ENCODE measurements around the gene SNAPC4.

The SNAPC4 gene

GRCh38 chr9:136387217-136387616 lies 12.8 kb downstream of the SNAPC4 start:
- Mint-ChIP-seq H3K4me1 (no peaks in the 10 kb centered on the region), H3K36me3 (ENCODE audit: low read depth) (peaks cover 50% of the 10 kb centered on the region), H3K27me3 (ENCODE audit: low read depth) (no peaks in the 10 kb centered on the region), H3K27ac (no peak overlapping the region), H3K9me3 (no peaks in the 10 kb centered on the region), H3K4me3 (no peak overlapping the region)
- TF ChIP-seq CTCF (IDR thresholded peaks at IDR 0.05; ENCODE audit: unreplicated experiment in 3 of 3), result no peak

GRCh38 chr9:136386018-136386417 lies 14.0 kb downstream of the SNAPC4 start:
- no peak for TF ChIP-seq CTCF (IDR thresholded peaks at IDR 0.05; ENCODE audit: unreplicated experiment in 3 of 3)
- Mint-ChIP-seq H3K36me3 (ENCODE audit: low read depth) (peaks cover 40% of the 10 kb centered on the region), H3K9me3 (no peaks in the 10 kb centered on the region), H3K4me1 (no peaks in the 10 kb centered on the region), H3K27me3 (ENCODE audit: low read depth) (no peaks in the 10 kb centered on the region), H3K27ac (no peak overlapping the region), H3K4me3 (no peak overlapping the region)

GRCh38 chr9:136385015-136385414 lies 15.0 kb downstream of the SNAPC4 start:
- H3K27me3 Mint-ChIP-seq (ENCODE audit: low read depth), result no peaks in the 10 kb centered on the region
- H3K4me3 Mint-ChIP-seq, result no peak overlapping the region
- peaks cover 39% of the 10 kb centered on the region for H3K36me3 Mint-ChIP-seq (ENCODE audit: low read depth)
- no peaks in the 10 kb centered on the region for H3K4me1 Mint-ChIP-seq
- H3K27ac Mint-ChIP-seq, result no peak overlapping the region
- no peak for TF ChIP-seq CTCF (IDR thresholded peaks at IDR 0.05; ENCODE audit: unreplicated experiment in 3 of 3)
- no peaks in the 10 kb centered on the region for H3K9me3 Mint-ChIP-seq

GRCh38 chr9:136383436-136383835 lies 16.5 kb downstream of the SNAPC4 start:
- H3K4me3 Mint-ChIP-seq, result no peak overlapping the region
- no peaks in the 10 kb centered on the region for H3K9me3 Mint-ChIP-seq
- no peak for TF ChIP-seq CTCF (IDR thresholded peaks at IDR 0.05; ENCODE audit: unreplicated experiment in 3 of 3)
- no peaks in the 10 kb centered on the region for H3K4me1 Mint-ChIP-seq
- H3K36me3 Mint-ChIP-seq (ENCODE audit: low read depth), result peaks cover 24% of the 10 kb centered on the region
- no peaks in the 10 kb centered on the region for H3K27me3 Mint-ChIP-seq (ENCODE audit: low read depth)
- no peak overlapping the region for H3K27ac Mint-ChIP-seq

- H3K9me3 Mint-ChIP-seq, result no peaks in the 10 kb centered on the region
- no peak for TF ChIP-seq CTCF (IDR thresholded peaks at IDR 0.05; ENCODE audit: unreplicated experiment in 3 of 3)
- H3K36me3 Mint-ChIP-seq (ENCODE audit: low read depth), result peaks cover 16% of the 10 kb centered on the region
- H3K27me3 Mint-ChIP-seq (ENCODE audit: low read depth), result no peaks in the 10 kb centered on the region
- no peaks in the 10 kb centered on the region for H3K4me1 Mint-ChIP-seq
- no peak overlapping the region for H3K4me3 Mint-ChIP-seq
- no peak overlapping the region for H3K27ac Mint-ChIP-seq
Observed at GRCh38 chr9:136381966-136382513, 17.9 kb downstream of the SNAPC4 start.

- Mint-ChIP-seq H3K4me1 (no peaks in the 10 kb centered on the region), H3K36me3 (ENCODE audit: low read depth) (peaks cover 16% of the 10 kb centered on the region), H3K27ac (no peak overlapping the region), H3K4me3 (no peak overlapping the region), H3K9me3 (no peaks in the 10 kb centered on the region), H3K27me3 (ENCODE audit: low read depth) (no peaks in the 10 kb centered on the region)
- no peak for TF ChIP-seq CTCF (IDR thresholded peaks at IDR 0.05; ENCODE audit: unreplicated experiment in 3 of 3)
Observed at GRCh38 chr9:136381311-136381710, 18.7 kb downstream of the SNAPC4 start.

All from nephron (organoid).